ENCODE data around the gene RMRP.

GRCh38 chr9:35674025-35674361 is 16.2 kb upstream of the RMRP start:
- TF ChIP-seq CTCF (IDR thresholded peaks at IDR 0.05; ENCODE audit: low read length) (no peak), EZH2 (IDR thresholded peaks at IDR 0.05; ENCODE audit: borderline replicate concordance, low read length) (no peak)

Data from OCI-LY1 (cell line).